HG03135 (cell line): ENCODE results near the gene AK6.
"Not testable (repeated sequence)": the region's sequence is repeated elsewhere in the genome, so short reads cannot be mapped to it uniquely, and the experiment has no call there.

Source experiments
- ATAC-seq: cut with Tn5 transposase; IDR thresholded peaks from one replicate; pipeline ENCODE4 v1.9.1; 2021; ENCODE audit warnings: mild to moderate bottlenecking, moderate library complexity; ENCODE audit not compliant: unreplicated experiment

Gene AK6

GRCh38 chr5:69369340-69370121, at the start of gene AK6, which contains the start of the genes RAD17 and TAF9:
TSS of gene AK6 (minus strand) at chr5:69369520. CDS start at chr5:69369490, 30 bp downstream.
TSS of gene RAD17 (plus strand) at chr5:69369818. CDS start at chr5:69372209, 2,391 bp downstream.
TSS of gene TAF9 (minus strand) at chr5:69369520. CDS start at chr5:69365737, 3,783 bp downstream.
- ATAC-seq, result peak; percentile 92

- ATAC-seq, result no peak
Observed at GRCh38 chr5:69418554-69418953, 49.2 kb upstream of the AK6 start.

GRCh38 chr5:69416699-69417098, 47.4 kb upstream of the AK6 start:
- no peak for ATAC-seq

GRCh38 chr5:69416180-69416579, 46.9 kb upstream of the AK6 start:
- ATAC-seq, result no peak

DNA sequence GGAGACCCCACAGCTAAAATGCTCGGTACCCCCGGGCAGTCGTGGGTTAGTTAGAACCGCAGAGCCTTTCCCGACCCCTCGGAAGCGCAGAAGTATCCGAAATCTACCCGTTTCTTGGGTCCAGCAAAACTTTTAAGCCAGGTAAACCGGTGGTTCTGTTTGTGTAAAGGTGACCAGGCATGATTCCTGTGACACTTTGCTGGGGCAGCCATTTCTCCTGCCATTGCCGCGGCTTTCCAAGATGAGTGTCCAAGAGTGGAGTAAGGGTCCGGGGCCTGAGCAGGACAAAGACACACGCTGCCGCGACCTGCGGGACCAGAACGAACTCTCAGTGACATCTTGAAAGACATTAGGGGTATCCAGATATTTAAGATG, 46.3 kb upstream of the AK6 start:
- ATAC-seq, result no peak

GRCh38 chr5:69414885-69415583, 45.7 kb upstream of the AK6 start, which contains the start of gene MARVELD2:
TSS of gene MARVELD2 (plus strand) at chr5:69415116. CDS start at chr5:69419386, 4,270 bp downstream.
- peak; percentile 64 for ATAC-seq

DNA sequence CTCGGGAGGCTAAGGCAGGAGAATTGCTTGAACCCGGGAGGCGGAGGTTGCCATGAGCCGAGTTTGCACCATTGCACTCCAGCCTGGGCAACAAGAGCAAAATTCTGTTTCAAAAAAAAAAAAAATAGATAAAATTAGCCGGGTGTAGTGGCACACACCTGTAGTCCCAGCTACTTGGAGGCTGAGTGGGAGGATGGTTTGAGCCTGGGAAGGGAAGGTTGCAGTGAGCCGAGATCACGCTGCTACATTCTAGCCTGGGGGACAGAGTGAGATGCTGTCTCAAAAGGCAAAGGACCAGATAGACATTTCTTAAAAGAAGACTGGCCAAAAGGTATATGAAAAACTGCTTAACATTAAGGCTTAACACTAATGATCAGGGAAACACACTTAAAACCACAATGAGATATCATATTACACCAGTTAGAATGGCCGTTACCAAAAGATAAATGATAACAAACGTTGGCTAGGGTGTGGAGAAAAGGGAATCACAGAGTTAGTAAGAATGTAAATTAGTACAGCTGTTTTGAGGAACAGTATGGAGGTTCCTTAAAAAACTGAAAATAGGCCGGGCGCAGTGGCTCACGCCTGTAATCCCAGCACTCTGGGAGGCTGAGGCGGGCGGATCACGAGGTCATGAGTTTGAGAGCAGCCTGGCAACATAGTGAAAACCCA, 35.5 kb upstream of the AK6 start:
- no peak for ATAC-seq

- no peak for ATAC-seq
Observed at GRCh38 chr5:69378376-69378775, 9.1 kb upstream of the AK6 start.

- ATAC-seq, result peak; percentile 70
Observed at GRCh38 chr5:69374911-69375446, 5.7 kb upstream of the AK6 start.

DNA sequence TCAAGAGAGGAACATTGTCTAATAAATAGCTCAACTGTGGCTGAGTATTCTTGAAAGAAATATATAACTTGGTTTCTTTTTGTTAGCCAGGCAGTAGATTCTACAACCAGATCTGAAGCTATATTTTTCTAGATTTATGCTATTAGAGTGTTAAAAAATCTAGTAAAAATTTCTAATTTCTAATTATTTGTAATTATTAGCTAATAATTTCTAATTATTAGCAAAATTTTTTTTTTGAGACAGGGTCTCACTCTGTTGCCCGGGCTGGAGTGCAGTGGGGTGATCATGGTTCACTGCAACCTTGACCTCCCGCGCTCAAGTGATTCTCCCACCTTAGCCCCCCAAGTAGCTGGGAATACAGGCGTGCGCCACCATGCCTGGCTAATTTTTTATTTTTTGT, 3.1 kb upstream of the AK6 start:
- no peak for ATAC-seq

- not testable (repeated sequence) for ATAC-seq
Observed at GRCh38 chr5:69370335-69370734, 1.0 kb upstream of the AK6 start.

DNA sequence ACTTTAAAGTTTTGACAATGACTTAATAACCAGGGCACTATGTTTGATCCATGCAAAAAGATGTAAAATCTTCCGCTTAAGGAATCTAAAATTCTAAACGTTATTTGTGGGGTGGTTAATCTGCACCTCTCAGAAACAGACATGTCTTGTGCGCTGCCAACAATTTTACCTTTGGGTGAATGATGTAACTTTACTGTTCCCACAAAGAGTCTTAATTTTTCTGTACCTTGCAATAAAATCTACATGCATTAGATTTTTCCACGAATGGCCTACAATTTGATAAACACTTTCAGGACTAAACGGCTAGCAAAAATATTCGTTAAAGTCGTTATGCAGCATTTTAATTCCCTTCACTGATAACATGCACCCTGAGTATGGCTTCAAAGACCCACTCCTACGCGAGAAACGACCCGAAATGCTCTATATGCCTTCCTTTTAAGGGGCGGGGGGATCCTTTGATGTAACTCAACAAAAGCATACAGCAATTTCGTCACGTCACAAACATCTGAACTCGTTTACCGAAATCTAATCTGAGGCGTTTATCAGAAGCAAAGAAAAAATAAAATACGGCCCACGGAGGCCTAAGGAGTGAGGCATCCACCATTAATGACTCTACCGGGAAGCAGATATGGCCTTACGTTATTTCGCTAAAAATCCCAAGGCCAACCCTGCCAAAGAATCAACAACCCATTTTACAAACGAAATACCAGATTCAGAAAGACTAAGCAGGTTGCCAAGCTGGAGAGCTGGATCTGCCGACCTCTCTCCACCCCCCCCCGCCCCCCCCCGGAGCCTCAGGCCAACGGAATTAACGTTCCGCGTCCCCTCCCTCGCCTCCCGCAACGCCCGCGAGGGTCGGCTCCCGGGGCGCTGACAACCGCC, 621 bp downstream of the AK6 start:
- ATAC-seq, result peak; percentile 20

DNA sequence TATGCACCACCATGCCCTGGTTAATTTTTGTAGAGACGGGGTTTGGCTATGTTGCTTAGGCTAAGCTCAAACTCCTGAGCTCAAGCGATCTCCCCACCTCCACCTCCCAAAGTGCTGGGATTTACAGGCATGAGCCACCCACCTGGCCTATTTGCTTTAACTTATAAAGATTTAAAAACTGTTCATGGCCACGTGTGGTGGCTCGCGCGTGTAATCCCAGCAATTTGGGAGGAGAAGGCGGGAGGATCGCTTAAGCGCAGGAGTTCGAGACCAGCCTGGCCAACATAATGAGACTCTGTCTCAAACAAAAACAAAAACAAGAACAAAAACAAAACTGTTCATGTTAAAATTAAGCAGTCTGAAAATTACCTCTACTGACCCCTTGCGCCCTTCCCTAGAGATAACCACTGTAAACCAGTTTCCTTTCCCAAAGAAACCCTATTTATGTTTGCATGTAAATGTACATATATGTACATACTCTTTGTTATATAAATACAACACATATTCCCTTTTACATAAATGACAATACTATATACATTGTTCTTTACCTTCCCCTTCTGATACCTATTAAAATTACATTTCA, 1.5 kb downstream of the AK6 start:
- no peak for ATAC-seq

GRCh38 chr5:69364850-69365249, 4.5 kb downstream of the AK6 start:
- ATAC-seq, result no peak

GRCh38 chr5:69364414-69364813, 4.9 kb downstream of the AK6 start:
- no peak for ATAC-seq

DNA sequence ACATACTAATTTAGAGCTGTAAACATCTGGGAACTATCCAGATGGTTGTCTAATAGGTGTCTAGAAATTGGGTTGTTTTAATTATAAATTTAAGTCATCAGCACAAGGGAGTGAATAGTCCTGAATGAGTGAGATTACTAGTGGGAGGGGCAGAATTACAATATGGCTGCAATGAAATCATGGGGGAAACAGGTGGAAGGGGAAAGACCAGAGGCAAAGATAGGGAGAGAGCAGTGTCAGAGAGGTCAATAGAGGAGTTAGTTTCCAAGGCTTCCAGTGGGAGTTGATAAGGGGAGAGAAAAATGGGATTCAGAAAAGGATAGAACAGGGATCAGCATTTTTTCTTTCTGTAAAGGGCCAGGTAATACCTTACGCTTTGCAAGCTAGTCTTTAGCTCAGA, 8.9 kb downstream of the AK6 start:
- no peak for ATAC-seq

GRCh38 chr5:69359699-69360098, 9.6 kb downstream of the AK6 start:
- ATAC-seq, result no peak

DNA sequence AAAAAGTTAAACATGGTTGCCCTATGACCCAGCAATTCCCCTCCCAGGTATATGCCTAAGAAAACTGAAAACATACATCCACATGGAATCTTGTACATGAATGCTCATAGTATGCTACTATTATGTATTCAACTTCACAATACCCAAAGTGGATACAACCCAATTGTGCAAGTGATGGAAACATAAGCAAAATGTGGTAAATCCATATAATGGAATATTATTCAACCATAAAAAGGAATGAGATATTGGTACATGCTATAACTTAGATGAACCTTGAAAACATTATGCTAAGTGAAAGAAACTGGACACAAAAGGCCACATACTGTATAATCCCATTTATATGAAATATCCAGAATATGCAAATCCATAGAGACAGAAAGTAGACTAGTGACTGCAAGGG, 18.7 kb downstream of the AK6 start:
- no peak for ATAC-seq

GRCh38 chr5:69343083-69343482, 26.2 kb downstream of the AK6 start:
- ATAC-seq, result no peak
